PC-9 (cell line): ENCODE measurements around the gene SORD.
"Not testable (repeated sequence)": the region's sequence is repeated elsewhere in the genome, so short reads cannot be mapped to it uniquely, and the experiment has no call there.

Experiments
- EZH2 ChIP-seq: fragments of 200-600 bp; sonication (generic); IDR thresholded peaks from 2 replicates; pipeline ENCODE4 v1.8.0; 2017; ENCODE audit warnings: antibody characterized with exemption, low read depth
- TF ChIP-seq, protein P1 (sequence below): fragments of 200-600 bp; sonication (generic); conservative IDR thresholded peaks from 2 replicates; pipeline ENCODE4 v1.6.1; 2017; ENCODE audit warnings: mixed run types, antibody characterized with exemption, mild to moderate bottlenecking, moderate library complexity

DNA sequence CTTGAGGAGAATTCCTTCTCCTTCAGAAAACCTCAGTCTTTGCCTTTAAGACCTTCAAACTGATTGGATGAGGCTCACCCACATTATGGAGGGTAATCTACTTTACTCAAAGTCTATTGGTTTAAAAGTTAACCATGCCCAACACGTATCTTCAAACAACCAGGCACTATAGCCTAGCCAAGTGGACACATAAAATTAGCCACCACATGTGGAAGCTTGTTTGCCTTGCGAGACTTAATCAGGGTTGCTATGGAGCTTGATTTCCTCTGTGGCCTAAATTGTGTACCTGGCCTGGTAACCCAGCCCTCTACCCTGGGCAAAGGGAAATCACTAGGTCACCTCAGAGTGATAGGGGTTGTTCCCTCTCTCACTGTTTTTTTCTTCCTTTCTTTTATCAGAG is 19.9 kb downstream of the SORD start:
- TF ChIP-seq, protein P1, sequence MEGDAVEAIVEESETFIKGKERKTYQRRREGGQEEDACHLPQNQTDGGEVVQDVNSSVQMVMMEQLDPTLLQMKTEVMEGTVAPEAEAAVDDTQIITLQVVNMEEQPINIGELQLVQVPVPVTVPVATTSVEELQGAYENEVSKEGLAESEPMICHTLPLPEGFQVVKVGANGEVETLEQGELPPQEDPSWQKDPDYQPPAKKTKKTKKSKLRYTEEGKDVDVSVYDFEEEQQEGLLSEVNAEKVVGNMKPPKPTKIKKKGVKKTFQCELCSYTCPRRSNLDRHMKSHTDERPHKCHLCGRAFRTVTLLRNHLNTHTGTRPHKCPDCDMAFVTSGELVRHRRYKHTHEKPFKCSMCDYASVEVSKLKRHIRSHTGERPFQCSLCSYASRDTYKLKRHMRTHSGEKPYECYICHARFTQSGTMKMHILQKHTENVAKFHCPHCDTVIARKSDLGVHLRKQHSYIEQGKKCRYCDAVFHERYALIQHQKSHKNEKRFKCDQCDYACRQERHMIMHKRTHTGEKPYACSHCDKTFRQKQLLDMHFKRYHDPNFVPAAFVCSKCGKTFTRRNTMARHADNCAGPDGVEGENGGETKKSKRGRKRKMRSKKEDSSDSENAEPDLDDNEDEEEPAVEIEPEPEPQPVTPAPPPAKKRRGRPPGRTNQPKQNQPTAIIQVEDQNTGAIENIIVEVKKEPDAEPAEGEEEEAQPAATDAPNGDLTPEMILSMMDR: not testable (repeated sequence)
- TF ChIP-seq EZH2: not testable (repeated sequence)
